ENCODE results near the gene EXD3.
"Not testable (repeated sequence)": the region's sequence is repeated elsewhere in the genome, so short reads cannot be mapped to it uniquely, and the experiment has no call there.

Gene EXD3

DNA sequence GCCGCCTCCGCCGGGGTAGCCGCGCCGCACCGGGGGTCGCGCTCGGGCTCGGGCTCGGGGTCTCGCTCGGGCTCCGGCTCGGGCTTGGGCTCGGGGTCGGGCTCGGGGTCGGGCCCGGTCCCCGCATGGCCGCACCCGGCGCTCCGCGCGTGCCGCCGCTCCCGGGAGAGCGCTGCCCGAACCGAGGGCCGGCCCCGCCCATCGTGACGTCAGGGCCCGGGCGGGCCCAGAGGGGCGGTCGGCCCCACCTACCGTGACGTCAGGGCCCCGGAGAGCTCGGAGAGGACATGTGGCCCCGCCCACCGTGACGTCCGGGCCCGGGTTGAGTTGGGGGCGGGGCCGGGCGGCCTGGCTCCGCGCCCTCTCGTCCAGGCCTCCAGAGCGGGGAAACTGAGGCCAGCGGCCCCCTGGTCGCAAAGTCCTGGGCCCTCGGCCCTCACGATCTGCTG lies 36.2 kb upstream of the EXD3 start, which contains the start of gene NSMF:
NSMF (minus strand) TSS at position 183 of the 449 bp plus-strand sequence. CDS start 232 bp downstream, outside the sequence.
- FAIRE-seq (peak; percentile 78), DNase-seq (ENCODE audit: low spot score) (peak; percentile 100)

DNA sequence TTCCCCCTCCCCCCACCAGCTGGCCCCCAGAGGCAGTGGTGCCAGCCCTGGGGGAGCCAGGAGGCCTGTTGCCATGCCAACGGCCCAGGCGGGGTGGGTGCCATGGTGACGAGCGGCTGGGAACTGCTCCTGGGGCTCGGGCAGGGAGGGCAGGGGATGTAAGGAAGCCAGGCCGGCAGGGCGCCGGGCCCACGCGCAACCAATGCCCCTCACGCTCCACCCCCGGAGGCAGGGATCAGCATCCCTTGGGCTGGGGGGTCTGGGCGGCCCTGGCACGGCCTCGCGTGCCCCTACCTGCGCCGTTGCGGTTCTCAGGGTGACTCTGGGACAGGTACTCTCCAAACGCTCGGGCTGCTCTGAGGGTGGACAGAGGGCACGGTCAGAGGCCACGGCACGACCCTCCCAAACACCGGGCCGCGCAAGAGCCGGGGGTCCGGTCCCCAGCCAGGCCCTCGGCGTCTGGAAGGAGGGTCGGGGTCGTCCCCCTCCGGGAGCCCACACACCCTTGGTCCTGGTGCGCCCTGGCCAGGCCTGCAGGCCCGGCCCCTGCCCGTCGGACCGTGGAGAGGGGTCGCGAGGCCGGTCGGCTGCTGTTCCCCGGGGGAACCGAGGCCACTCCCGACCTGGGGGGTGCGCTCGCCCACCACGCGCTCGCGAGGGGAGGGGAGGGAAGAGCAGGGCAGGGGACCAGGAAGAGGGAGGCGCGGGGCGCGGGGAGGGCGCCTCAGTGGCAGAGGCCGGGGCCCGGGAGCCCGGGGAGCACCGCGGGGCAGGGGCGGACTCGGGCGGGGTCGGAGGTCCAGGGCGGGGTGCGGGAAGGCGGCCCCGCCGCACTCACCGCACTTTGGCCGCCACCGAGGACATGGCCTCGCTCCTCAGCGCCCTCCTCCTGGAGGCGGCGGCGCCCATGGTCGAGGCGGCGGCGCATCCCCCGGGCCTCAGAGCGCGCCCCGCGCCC lies 35.5 kb upstream of the EXD3 start:
- FAIRE-seq (no peak), DNase-seq (ENCODE audit: low spot score) (peak; percentile 54)

DNA sequence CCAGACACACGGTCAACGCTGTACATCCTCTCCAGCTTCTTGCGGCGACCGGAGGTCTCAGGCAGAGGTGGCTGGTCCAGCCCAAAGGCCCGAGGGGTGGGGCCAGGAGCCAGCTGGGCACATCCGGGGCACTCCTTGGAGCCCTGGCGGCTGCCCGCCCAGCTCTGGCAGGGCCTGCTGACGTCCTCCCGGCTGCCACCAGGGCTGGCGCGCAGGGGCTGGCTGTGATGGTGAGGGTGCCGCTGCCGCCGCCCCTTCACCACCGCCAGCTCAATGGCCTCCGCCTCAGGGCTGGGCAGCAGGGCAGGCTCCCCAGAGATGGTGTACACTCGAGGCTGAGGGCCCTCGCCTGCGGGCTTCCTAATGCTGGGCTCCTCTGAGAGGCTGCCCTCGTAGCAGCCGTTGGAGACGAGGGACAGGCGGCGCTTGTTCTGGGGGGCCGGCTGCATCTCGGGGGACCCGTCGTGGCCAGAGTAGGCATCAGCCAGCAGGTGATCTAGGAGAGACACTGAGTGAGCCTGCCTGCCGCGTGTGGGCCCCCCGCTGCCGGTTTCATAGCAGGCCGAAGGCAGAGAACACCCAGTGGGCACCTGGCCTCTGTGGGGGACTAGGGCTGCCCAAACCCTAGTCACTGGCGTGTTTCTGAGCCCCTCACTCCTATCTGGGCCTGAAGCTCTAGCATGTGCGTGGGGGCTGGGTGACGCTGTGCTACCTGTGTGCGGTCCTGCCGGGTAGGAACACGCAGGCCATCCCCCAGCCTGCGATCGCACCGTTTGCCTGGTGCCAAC lies 34.6 kb upstream of the EXD3 start:
- FAIRE-seq, result no peak
- no peak for DNase-seq (ENCODE audit: low spot score)

DNA sequence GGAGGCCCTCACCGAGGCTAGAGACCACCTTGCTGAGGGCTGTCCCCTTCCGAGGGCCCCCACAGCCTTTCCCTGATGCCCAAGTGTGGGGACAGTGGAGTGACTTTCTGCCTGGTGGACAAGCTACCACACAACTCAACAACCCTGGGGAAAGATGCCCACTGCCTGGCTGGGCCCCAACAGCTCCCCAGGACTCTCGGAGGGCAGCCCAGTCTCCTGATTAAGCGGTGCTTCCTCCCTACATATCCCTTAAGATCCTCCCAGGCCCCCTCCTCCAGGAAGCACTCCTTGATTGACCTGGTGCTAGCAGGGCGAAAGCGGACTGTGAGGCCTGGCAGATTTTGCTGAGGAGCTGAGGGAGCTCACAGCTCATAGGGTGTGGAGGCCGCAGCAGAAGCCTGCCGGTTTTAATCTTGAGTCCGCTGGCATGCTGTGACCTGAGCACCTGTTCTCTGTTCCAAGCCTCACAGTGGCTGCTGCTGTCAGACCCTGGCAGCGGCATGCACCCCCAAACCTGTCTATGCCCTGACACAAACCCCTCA lies 34.0 kb upstream of the EXD3 start:
- no peak for FAIRE-seq
- no peak for DNase-seq (ENCODE audit: low spot score)

DNA sequence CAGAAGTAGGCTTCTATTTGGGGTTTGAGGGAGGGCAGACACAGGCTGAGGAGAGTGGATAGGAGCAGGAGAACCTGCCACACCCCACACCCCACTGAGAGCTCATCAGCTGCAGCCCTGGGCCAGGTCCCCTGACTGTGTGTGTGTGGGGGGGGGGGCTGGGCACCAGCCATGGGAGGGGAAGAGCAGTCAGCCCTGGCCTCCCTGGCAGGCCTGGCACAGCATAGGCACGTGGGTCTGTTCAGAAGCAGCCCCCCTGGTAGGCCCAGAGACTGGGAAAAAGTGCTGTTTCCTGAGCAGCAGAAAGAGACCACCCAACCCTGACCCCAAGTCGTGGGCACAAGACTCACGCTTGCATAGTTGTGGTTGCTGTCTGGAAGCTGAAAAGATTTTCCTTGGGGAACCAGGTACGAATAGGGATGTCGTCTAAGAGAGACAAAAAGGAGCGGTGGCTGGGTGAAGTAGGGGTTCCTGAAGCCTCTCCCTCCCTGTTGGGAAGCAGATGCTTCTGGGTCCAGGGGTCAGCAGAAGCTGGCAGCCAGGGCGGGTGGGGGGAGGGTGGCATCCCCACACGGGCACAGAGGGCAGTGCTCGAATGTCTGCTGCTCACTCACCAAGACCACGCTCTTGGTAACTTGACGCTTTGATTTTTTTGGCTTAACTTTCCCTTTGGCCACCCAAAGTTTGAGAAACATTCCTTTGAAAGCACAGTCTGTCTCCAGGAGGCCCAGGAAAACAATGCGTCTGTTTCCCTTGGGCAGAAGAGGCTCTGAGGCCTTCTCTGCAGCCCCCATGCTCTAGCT lies 33.3 kb upstream of the EXD3 start:
- no peak for FAIRE-seq
- no peak for DNase-seq (ENCODE audit: low spot score)

DNA sequence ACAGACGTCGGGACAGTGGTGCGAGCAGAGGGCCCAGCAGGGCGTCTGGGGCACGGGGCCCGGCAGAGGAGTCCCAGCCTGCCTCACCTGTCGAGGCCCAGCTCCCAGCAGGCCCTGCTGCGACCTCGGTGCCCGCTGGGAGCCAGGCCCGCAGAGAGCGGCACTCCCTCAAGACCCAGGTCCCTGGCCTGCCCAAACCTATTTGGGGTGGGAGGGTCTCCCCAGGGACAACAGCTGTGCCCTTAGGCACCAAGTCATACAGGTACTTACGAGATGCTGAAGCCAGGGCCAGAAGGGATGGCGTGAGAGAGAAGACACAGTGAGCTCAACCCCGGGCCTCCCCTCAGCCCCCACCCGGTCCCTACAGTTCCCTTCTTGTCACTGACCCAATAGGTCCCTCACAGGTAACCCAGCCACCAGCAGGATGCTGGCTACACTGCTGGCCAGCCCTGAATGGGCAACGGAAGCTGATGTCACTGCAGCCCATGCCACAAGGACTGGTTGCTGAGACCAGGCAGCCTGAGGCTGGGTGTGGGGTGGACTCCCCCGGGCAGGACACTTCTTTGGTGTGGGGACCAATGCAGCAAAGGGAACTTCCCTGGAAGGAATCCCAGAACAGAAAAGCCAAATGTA lies 32.5 kb upstream of the EXD3 start:
- FAIRE-seq (no peak), DNase-seq (ENCODE audit: low spot score) (no peak)

DNA sequence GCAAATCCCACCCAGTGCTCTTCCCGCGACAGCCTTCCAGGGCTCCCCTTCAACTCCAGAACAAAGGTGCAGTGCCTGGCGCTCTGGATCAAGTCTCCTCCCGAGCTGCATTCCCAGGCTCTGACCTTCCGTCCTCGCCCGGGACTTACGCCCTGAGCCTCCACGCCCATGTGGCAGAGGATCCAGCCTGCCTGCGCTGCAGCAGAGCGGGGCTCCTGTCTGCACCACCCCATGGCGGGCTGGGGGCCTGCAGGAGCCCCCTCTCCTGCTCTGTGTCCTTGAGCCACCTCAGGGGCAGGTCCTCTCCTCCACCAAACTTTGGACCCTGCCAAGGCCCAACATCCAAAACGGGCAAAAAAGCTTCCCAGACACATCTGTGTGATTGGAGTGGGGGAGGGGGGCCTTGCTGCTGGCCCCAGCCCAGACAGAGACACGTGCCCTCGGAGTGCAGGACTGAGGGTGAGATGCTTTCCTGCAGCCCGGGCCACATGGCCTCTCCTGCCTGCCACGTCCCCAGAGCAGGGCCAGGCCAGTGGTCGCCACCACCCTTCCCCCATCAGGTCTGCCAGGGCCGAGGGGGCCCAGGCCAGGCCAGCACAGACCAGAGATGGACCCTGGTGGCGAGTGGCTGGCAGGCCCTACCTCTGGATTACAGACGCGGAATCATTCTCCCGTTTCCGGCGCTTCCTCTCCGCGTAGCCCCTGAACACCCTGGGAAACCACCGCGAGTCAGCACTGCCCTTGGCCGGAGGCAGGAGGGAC lies 31.8 kb upstream of the EXD3 start:
- DNase-seq (ENCODE audit: low spot score) (no peak), FAIRE-seq (no peak)

DNA sequence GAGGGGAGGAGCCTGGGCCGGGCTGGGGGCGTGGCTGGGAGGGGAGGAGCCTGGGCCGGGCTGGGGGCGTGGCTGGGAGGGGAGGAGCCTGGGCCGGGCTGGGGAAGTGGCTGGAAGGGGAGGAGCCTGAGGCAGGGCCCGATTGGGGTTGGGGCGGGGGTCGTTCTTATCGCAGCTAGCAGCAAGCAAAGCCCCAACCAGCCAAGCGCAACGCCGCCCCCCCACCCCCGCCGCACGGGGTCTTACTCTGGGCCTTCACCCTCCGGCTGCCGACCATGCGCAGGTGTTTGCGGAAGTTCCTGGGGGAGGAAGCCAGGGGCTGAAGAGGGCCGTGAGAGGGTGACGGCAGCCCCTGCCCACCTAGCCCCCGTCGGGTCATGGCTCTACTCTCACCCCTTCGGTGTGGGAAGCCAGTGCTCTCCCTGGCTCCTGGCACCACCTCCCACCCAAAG lies 31.2 kb upstream of the EXD3 start:
- DNase-seq (ENCODE audit: low spot score) (peak; percentile 35), FAIRE-seq (no peak)

DNA sequence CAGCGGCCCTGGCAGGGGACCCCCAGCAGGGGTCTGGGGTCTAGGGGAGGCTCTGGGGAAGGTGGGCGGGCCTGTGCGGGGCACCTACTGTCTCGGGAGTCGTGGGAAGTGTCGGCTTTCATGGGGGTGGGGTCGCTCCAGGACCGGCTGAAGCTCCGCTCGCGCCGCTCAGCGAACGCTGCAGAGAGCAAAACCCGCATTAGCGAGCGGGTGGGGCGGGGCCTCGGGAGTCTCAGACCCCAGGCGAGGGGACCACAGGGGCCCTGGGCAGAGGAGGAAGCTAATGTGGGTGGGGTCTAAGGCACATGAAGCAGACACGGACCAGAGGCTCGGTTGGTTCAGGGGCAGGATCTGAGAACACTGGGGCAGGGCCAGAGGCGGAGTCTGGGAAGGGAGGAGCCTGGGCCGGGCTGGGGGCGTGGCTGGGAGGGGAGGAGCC lies 30.7 kb upstream of the EXD3 start:
- FAIRE-seq (no peak), DNase-seq (ENCODE audit: low spot score) (peak; percentile 41)

DNA sequence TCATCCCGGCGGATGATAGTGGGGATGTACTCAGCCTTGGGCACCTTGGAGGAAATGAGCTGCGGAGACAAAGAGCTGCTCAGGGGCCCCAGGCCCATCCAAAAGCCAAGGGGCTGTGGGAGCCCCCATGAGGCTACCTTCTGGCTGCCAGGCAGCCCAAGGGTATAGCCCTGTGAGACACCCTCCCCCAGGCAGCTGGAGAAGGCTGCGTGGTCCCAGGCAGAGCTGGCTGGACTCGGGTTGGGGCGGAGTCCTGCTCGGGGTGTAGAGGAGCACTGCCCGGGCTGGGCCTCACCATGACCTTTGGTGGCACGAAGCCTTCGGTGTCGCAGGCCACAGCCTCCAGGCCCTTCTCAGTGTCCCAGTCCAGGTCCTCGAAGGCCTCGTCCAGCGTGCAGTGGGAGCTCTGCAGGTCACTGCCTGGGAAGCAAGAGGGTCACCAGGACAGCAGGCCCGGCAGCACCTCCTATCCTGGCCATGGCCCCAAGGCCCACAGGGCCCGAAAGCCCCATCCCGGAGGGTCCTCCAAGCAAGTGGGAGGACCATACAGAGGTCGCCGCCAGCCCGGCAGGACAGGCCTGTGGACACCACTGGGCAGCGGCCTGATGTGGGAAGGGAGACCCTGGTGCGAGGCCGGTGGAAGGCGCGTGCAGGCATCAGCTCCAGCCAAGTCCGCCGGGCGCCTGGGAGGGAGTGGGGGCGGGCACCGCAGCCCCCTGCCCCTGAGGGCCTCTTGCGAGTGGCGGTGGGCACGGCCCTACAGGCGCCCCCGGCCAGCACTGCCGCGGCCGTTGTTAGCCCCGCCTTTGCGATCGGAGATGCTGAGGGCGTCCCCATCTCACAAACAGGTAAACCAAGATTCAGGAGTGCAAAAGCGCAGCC lies 30.0 kb upstream of the EXD3 start:
- FAIRE-seq, result no peak
- no peak for DNase-seq (ENCODE audit: low spot score)

DNA sequence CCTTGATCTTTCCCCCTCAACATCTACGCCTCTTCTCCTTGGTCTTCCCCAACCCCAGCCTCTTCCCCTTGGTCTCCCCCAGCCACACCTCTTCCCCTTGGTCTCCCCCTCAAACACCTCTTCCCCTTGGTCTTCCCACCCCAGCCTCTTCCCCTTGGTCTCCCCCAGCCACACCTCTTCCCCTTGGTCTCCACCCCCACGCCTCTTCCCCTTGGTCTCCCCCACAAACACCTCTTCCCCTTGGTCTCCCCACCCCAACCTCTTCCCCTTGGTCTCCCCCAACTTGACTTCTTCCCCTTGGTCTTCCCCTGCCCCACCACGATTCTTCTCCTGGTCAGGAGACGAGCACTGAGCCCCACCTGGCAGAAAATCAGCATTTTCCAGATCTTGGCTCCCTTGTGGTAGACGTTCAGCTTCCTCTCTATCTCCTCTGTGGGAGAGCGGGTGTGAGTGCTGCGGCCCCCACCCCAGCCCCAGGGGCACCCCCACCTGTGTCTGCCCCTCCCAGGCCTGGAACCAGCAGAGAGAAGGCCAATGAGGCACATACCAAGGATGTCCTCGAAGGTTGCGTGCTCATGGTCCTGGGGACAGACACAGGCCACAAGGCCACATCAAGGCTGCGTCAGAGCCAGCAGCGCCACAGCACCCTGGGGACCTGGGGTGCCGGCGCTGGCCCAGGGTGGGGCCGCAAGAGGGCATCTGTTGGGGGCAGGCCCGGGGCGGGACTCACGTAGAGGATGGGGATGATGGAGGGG lies 29.2 kb upstream of the EXD3 start:
- no peak for DNase-seq (ENCODE audit: low spot score)
- no peak for FAIRE-seq

DNA sequence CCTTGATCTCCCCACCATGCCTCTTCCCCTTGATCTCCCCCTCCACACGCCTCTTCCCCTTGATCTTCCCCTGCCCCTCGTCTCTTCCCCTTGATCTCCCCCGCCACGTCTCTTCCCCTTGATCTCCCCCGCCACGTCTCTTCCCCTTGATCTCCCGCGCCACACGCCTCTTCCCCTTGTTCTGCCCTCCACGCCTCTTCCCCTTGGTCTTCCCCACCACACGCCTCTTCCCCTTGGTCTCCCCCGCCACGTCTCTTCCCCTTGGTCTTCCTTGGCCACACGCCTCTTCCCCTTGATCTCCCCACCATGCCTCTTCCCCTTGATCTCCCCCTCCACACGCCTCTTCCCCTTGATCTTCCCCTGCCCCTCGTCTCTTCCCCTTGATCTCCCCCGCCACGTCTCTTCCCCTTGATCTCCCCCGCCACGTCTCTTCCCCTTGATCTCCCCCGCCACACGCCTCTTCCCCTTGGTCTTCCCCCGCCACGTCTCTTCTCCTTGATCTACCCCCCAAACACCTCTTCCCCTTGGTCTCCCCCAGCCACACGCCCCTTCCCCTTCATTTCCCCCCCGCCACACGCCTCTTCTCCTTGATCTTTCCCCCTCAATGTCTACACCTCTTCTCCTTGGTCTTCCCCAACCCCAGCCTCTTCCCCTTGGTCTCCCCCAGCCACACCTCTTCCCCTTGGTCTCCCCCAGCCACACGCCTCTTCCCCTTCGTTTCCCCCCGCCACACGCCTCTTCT lies 28.5 kb upstream of the EXD3 start:
- not testable (repeated sequence) for DNase-seq (ENCODE audit: low spot score); FAIRE-seq

DNA sequence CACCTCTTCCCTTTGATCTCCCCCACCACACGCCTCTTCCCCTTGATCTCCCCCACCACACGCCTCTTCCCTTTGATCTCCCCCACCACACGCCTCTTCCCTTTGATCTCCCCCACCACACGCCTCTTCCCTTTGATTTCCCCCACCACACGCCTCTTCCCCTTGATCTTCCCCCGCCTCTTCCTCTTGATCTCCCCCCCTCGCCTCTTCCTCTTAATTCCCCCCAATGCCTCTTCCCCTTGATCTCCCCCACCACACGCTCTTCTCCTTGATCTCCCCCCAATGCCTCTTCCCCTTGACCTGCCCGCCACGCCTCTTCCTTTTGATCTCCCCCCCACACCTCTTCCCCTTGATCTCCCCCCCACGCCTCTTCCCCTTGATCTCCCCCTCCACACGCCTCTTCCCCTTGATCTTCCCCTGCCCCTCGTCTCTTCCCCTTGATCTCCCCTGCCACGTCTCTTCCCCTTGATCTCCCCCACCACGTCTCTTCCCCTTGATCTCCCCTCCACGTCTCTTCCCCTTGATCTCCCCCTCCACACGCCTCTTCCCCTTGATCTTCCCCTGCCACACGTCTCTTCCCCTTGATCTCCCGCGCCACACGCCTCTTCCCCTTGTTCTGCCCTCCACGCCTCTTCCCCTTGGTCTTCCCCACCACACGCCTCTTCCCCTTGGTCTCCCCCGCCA lies 27.7 kb upstream of the EXD3 start:
- not testable (repeated sequence) for FAIRE-seq; DNase-seq (ENCODE audit: low spot score)

DNA sequence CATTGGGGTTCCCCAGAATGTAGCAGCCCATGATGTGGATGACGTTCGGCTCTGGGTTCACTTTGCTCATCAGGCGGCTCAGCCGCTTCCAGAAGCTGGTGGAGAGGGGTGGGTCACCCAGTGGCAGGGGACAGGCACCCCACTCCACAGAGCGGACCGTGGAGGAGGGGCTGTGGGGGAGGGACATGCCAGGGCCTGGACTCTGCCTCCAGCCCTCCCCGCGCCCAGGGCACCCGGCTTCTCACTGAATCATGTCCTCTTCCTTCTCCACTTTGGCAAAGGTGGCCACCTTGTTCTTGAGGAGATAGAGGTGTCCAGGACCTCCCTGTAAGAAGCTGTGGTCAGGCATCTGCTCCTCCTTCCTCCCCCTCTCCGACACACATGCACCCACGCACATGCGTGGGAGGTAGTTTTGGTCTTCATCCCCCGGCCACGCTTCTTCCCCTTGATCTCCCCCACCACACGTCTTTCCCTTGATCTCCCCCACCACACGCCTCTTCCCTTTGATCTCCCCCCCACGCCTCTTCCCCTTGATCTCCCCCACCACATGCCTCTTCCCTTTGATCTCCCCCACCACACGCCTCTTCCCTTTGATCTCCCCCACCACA lies 27.1 kb upstream of the EXD3 start:
- DNase-seq (ENCODE audit: low spot score), result no peak
- no peak for FAIRE-seq

DNA sequence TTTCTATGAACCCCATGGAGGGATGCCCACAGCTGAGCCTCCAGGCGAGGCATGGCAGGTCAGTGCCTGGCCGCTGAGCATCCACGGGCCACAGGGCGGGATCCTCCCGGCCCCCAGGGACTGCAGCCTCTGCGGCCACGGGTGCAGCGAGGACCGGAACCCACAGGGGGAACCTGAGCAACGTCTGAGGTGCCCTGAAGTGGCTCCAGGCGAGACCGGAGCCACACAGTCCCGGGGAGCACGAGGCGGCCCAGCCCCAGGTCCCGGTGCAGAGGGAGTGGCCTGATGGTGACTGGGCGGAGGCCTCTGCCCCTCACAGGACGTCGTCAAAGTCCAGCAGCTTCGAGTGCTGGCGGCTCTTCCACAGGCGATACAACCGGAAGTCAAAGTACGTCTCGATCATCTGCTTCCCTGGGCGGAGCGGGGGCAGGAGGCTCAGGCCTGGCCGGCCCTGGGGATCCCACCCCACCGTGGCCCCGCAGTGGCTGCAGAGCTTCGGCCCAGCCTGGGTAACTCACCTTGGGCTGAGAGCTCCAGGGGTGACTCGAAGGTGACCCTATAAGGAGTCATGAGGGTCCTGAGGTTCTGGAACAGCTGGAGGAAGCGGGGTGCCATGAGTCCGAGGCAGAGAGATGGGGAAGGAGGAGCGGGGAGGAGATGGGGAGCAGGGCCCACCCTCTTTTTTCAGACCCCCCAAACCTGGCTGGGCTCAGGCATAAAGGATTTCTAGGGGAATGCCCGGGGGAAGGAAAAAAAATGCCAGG lies 26.3 kb upstream of the EXD3 start:
- no peak for FAIRE-seq
- DNase-seq (ENCODE audit: low spot score), result no peak

DNA sequence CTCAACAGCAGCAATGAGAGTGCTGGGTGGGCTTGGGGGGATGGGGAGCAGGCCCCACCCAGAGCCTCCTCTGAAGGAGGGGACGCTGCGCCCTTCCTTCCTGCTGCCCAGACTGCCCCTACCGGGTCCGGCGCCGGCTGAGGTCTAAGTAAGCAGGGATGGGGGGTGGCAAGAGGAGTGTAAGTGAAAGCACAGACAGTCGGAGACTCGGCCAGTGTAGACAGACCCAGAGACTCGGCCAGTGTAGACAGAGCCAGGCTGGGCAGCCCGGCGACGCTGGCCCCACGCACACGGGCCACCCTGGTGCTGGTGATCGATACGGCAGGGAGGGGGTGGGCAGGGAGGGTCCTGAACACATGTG lies 25.6 kb upstream of the EXD3 start:
- DNase-seq (ENCODE audit: low spot score), result no peak
- no peak for FAIRE-seq

Measured in urothelium cell line (cell line).